GM18511 (cell line): ENCODE measurements around the gene AGMO.

Experiments
- ATAC-seq: cut with Tn5 transposase; IDR thresholded peaks from one replicate; pipeline ENCODE4 v1.9.1; 2021; ENCODE audit warnings: mild to moderate bottlenecking, moderate library complexity; ENCODE audit not compliant: unreplicated experiment

The AGMO gene

DNA sequence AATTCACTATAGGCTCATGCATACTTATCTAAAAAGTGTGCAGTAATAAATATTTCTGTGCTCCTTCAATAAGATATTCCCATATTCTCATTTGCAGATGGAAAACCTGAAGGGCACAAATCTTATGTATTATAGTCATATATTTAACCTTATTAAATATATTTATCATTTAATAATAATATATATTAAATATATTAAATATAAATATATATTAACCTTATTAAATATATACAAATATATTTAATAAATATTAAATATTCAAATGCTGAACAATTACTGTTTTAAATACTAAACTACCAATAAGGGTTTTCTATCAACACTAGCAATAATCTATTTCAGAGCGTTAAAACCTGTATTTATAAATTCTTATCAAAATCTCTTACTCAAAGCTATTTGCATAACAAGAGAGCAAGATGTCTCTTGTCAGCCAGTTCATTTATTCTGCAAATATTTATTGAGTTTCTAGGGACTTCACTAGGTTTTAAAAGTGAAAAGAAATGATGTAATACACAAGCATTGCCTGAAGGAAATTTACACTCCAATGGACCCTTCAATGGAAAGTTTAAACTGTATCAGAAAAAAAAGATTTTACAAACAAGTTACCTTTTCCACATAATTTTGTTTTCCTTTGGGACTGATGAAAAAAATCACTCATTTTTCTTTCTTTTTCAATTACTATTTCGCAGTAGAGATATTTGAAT is 159.2 kb downstream of the AGMO start:
- ATAC-seq = no peak

DNA sequence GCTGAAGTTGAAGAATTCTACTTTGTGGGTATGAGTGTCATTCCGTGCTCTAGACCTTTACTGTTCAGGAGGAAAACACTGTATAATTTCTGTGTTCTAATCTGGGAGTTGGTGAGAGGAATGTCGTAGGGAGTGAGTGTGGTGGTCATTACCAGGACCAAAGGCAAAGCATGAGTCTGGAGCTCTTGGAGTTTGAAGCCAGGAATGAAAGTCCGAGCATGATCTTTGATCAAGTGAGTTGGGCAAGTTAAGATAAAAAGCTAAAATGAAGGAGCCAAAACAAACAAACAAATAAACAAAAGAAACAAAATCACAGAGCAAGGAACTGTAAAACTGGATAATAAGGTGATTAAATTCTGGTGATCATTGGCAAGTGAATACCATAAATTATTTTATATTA is 161.4 kb downstream of the AGMO start:
- ATAC-seq = no peak

DNA sequence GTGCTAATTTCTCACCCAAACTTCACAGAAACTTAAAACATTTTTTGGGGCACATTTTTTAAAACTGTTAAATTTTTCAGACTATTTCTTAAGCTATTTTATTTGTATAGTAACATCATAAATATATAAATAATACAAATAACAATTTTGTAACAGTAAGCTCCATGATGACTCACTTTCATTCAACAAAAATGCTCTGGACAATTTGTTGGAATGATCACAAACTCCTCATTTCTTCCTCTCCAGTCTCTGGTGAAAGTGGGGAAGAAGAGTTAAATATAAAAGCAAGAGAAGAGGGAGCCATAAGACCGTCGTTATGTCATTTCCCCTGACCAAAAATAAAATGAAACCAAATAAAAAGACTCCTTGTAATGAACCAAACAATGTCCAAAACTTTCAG is 162.4 kb downstream of the AGMO start:
- no peak for ATAC-seq

DNA sequence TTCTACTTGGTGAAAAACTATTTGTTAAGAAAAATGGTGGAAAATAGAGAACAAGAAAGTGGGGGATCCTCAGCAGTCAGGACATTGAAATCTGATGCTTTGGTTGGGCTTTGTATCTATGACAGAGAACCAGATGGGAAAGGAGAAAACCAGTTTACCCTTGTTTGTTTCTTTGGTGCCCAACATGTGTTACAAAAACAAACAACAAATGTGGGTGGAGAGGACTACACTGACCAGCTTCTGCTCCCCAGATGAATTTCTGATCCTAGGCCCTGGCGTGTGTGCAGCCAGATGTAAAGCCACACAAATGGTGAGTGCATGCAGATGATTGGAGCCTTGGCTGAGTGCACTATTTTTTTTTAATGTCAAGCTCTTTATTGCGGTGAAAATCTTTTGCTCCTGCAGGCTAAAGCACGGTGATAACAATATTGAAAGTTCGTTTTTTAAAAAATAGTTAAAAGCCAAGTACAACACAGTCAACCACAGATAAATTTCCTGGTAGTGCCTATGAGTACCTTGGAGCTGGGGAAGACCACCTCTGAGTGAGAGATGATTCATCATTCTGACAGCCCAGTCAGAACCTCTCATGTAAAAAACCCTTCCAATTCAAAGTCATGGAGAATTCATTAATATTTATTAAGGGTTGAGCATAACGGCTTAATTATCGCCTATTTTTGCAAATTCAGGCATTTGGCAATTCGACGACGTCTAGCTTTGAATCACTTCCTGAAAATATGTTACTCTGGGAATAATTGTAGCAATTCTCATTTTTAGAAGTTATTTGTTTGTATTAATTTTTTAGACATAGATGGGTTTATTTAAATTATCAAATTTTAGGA is 163.7 kb downstream of the AGMO start:
- ATAC-seq = no peak

DNA sequence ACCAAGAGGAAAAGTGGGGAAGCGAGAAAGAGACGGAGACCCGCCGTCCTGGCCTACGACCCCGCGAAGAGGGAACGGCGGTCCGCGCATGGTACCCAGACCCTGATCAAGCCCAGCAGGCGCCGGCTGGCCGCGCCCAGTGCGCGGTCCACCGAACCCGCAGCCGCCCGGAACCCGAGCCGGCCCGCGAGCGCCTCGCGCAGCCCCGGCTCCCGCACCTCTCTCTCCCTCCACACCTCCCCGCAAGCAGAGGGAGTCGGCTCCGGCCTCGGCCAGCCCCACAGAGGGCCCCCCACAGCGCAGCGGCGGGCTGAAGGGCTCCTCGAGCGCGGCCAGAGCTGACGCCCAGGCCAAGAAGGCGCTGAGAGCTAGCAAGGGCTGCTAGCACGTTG is 164.7 kb downstream of the AGMO start:
- ATAC-seq = no peak

DNA sequence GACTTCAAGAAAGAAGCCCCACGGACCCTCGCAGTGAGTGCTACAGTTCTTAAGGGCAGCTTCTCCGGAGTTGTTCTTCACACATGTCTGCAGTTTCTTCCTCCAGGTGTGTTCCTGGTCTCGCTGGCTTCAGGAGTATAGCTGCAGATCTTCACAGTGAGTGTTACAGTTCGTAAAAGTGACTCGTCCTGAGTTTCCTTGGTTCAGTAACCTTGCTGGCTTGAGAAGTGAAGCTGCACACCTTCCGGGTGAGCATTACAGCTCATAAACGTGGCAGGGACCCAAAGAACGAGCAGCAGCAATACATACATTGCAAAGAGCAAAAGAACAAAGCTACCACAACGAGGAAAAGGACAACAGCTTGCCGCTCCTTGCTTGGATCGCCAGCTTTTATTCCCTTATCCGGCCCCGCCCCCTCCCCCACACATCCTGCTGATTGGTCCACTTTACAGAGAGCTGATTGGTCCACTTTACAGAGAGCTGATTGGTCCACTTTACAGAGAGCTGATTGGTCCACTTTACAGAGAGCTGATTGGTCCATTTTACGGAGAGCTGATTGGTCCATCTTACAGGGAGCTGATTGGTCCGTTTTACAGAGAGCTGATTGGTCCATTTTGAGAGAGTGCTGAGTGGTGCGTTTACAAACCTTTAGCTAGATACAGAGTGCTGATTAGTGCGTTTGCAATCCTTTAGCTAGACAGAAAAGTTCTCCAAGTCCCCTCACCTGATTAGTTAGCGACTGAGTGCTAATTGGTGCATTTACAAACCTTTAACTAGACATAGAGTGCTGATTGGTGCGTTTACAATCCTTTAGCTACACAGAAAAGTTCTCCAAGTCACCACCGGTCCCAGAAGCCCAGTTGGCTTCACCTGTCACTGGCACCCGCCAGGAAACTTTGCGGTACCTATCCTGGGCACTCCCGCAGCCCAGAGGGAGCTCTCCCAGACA is 165.3 kb downstream of the AGMO start:
- no peak for ATAC-seq

DNA sequence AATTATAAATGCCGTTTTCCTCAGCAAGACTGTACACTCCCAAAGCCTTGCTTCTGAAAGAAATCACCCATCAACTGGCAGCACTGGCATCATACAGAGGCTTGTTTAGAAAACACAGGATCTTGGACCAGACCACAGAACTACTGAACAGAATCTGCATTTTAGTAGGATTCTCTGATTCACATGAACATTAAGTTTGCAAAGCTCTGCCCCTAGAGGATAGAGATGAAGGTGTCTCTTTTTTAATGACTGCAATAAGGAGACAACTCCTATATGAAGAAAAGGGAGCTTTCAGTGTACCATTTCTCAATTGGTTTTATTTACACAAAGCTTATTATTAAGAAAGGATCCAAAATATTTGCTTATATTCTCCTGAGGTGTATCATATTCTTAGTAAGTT is 172.7 kb downstream of the AGMO start:
- no peak for ATAC-seq

DNA sequence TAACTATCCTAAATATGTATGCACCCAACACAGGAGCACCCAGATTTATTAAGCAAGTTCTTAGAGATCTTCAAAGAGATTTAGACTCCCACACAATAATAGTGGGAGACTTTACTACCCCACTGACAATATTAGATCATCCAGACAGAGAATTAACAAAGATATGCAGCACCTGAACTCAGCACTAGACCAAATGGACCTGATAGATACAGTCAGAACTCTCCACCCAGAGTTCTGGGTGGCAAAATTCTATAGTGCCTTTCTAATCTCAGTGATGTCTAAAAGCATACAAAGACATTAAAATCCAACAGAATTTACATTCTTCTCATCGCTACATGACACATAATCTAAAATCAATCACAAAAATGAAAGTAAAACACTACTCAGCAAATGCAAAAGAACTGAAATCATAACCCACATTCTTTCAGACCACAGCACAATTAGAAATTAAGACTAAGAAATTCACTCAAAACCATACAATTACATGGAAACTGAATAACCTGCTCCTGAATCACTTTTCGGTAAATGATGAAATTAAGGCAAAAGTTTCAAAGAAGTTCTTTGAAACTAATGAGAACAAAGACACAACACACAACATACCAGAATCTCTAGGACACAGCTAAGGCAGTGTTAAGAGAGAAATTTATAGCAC is 183.2 kb downstream of the AGMO start:
- ATAC-seq = no peak

DNA sequence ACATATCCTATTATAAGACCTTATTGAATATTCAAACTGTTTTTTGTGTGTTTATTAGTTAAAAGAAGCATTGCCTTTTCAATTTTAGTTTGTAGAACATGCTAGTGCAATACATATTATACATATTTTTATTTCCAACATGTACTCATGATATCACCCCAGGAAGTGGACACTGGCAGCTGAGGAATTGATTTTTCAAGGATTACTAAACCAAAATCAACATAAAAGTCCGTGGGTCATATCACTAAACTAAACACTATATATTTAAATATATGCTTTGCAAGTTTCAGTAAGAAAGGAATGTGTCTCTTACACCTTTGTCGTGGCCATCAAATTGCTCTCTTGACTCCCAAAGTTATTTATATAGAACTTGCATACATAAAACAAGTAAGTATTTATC is 185.2 kb downstream of the AGMO start:
- no peak for ATAC-seq

DNA sequence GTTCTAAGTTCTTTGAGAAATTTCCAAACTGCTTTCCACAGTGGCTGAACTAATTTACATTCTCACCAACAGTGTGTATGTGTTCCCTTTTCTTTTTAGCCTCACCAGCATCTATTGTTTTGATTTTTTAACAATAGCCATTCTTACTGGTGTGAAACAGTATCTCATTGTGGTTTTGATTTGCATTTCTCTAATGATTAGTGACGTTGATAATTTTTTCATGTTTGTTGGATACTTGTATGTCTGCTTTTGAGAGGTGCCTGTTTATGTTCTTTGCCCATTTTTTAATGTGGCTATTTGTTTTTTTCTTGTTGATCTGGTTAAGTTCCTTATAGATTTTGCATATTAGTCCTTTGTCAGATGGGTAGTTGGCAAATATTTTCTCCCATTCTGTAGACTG is 191.4 kb downstream of the AGMO start:
- no peak for ATAC-seq

DNA sequence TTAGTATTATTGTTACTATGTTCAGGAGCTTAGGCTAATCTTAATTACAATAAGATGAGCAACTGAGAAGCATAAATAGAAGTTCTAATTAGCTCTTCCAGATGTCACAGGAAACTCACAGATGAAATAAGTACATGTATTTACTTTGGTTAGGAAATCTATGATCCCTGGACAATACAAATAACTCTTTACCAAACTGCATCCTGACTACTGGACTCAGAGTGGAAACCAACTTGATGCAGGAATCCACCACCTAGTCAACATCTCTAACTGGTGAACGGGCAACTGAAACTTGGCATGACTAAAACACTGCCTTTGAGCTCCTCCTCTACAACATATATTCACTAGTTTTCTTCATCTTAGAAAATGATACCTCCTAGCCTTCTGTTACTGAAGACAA is 193.2 kb downstream of the AGMO start:
- no peak for ATAC-seq

DNA sequence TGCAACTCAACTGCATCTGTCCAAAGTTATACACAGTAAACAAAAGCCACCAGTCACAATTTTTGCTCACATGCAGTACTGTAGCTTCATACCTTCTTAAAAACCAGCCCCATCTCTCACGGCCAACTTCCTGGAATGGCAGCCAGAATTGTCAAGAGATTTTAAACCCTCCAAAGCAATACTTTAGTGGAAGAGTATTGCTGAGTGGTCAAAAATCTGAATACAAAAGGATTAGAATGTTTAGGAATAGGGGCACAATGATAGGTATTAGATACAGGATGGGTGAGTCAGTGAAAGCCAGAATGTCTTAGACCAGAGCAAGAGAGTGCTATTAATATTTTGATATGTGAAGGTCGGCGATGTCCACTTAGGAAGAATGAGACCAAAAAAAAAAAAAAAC is 193.9 kb downstream of the AGMO start:
- no peak for ATAC-seq

DNA sequence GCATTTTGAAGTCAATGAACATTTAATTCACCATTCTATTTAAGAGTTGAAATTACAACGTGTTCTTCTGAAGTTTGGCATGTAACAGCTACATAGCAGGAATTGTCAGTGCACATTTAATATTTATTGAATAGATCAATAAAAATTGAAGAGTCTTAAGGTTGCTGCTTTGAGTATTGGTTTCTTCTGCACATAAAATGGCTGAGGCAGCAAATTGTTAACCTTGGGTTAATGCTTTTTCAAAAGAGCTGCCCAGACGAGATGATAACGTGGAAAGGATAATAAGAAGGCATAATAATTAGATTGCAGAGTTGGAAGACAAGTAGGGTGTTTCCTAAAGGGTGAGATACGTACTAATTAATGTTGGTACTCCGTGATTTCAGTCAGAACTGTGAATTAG is 203.7 kb downstream of the AGMO start:
- no peak for ATAC-seq

DNA sequence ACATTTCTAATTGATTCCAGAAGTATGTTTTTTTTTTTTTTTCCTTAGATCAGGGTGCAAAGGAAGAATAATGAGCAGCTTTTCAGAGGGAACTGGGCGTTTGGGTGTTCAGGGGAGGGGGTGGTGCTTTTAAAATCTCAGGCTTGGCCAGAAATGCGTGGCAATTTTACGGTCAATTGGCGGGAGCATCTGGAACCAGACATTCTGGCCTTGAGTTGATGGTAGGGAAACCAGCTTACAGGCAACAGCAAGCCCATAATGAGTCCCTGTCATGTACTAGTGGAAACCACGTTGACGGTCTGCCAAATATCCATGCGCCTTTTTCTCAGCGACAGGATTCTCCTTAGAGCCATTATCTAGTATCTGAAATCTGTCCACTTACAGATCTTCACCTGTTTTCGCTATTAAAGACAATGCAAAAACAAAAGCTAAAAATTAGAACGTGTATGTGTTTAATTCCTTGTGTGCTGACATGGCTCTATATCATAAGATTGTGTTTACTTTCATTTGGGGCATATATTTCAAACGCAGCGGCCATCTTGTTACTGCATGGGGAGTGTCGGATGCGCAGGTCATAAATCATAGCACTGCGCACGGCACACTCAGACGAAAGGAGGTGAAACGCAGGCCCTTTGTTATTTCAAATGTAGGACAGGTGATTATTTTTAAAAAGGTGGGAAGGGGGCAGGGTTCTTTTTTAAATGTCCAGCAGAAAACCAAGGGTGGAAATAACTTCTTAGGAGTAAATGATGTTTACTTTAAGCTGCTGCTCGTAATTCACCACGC is 209.2 kb downstream of the AGMO start:
- no peak for ATAC-seq

DNA sequence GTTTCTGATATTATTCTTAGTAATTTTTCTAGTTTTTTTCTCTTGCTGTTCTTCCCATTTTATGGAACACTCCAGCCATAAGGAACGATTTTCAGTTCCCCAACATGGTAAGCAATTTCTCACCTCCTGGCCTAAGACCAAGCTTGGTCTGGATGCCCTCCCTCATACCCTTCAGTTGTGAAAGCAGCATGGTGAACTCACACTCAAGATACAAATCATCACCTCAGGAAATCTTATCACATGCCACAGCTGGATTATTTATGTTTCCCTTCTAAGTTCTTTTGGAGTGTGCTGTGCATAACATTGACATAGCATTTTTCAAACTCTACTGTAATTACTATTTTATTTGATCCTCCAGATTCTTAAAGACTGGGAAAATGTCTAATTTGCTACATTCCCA is 216.6 kb downstream of the AGMO start:
- no peak for ATAC-seq

DNA sequence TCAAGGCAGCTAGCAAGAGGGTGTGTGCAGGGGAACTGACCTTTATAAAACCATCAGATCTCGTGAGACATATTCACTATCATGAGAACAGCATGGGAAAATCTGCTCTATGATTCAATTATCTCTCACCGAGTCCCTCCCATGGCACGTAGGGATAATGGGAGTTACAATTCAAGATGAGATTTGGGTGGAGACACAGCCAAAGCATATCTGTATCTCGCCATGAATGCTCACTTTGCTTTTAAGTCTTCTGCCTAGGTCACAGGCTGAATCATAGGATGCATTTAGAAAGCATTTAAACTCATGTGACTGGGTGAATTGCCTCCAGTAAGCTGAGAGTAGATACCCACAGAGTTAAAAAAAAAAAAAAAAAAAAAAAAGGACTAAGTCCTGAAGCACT is 220.0 kb downstream of the AGMO start:
- no peak for ATAC-seq

DNA sequence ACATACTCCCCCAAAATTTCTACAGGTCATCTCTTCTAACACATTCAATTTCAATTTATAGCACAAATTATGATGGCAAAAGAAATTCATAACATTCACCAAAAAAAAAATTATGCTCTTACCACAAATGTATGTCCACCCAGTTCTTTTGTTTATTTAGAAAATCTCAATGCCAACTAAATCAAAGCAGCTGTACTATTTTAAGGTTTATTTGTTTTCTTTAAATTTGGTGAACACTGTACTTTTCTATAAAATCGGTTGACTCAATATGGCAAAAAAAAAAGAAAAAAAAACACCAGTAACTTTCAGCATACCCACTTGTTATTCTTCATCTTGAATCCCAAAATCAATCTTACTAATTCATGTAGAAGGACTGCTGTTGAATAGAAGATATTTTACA is 225.7 kb downstream of the AGMO start:
- no peak for ATAC-seq

DNA sequence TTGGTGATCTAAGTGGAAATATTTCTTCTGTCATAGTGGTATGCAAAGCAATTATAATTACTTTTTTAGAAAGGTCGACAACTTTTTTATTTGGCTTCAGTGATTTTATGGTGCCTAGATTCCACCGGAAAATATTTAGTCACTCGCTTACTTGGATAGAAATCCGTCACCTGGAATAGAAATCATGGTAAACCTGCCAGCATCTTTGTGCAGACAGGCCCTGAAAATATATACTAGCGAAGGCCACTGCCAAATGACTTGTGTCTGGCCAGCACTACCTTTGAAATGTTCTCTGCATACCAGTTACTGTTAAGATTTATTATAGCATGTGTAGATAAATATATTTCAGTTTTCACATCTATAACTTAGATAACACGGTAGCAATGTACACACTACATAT is 226.4 kb downstream of the AGMO start:
- no peak for ATAC-seq

DNA sequence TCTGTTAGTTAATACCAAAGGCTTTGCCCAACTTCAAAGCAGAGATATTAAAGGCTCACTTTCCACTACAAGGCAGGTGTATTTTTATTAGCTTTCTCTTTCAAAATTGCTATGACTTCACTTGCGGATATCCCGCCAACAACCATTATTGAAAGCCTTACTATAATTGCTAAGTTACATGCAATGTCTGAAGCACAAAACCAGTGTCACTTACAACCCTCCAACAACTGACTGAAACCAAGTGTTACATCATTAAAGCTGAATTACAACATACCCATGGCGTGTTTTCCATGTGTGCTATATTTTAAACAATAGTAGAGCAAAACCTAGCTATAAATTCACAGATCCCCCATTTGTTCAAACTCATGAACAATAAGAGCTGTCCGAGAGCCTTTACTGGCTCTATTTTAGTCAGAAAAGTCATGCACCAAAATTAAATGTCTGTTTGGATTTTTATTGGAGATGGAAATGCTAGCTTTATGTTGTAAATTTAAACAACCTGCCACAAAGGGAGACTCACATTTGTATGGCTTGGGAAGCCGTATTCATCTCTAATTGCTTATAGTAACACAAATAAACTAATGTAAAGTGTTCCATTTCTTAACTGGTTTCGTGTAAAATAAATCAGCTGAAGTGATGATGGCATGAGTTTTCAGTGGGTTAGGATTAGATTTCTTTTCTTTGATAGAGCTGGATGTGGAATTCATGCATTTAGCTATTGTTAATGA is 227.1 kb downstream of the AGMO start:
- no peak for ATAC-seq

DNA sequence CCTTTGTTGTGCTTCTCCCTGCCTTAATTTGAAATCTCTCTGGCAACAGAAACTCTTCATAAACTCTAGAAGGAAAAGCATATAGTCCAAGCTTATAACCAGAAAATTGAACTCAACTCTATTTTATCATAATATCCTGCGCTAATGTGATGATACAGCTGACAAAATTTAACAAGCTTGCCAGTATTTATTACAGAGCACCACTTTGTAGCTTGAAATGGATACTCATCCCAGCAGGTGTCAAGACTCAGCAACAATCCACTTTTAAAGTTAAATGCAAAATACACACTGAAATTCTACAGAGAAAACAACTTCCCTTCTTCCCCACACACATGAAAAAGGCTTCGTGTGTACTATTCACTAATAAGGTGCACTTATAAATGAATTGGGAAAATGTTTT is 228.9 kb downstream of the AGMO start:
- no peak for ATAC-seq
